Measurements from ENCODE around the gene FRK.

FRK gene

GRCh38 chr6:116018976-116019375, 41.7 kb downstream of the FRK start:
- no peak for TF ChIP-seq Cebpa-rat (IDR thresholded peaks at IDR 0.05)
- Histone ChIP-seq H3K9me3 (replicated peaks in 1 of 11) (peaks cover 0 to 8% (median 0%) of the 10 kb centered on the region in 11 experiments; a peak in 1 of 22 replicates), H3K36me3 (no peaks in the 10 kb centered on the region), H4K20me1 (no peaks in the 10 kb centered on the region), H3K4me2 (peak overlapping the region in 3 of 11 experiments; percentile 35 to 81 (median 51); a peak in 5 of 22 replicates), H3K27me3 (no peaks in the 10 kb centered on the region), H3K9ac (no peak overlapping the region), H3K27ac (peak overlapping the region in 2 of 11 experiments; percentile 2 to 8; a peak in 2 of 22 replicates), H3K4me1 (peaks cover 0 to 88% (median 0%) of the 10 kb centered on the region in 10 experiments; a peak in 8 of 20 replicates), H3K4me3 (no peak overlapping the region)

- Histone ChIP-seq H3K9ac (peak overlapping the region in 2 of 11 experiments; percentile 3 to 46; a peak in 1 of 22 replicates), H3K36me3 (no peaks in the 10 kb centered on the region), H3K4me1 (peaks cover 0 to 79% (median 0%) of the 10 kb centered on the region in 10 experiments; a peak in 8 of 20 replicates), H3K4me3 (peak overlapping the region in 1 of 10 experiments; percentile 1; a peak in 1 of 20 replicates), H4K20me1 (no peaks in the 10 kb centered on the region), H3K27me3 (no peaks in the 10 kb centered on the region), H3K27ac (peak overlapping the region in 2 of 11 experiments; percentile 27 to 32; a peak in 3 of 22 replicates), H3K4me2 (peak overlapping the region in 3 of 11 experiments; percentile 25 to 81 (median 51); a peak in 6 of 22 replicates), H3K9me3 (replicated peaks in 1 of 11) (peaks cover 0 to 8% (median 0%) of the 10 kb centered on the region in 11 experiments; a peak in 1 of 22 replicates)
- TF ChIP-seq Cebpa-rat (IDR thresholded peaks at IDR 0.05): no peak
Measured at GRCh38 chr6:116017546-116018295, 43.0 kb downstream of the FRK start.

GRCh38 chr6:116016846-116017545, 43.7 kb downstream of the FRK start:
- no peak for TF ChIP-seq Cebpa-rat (IDR thresholded peaks at IDR 0.05)
- Histone ChIP-seq H4K20me1 (no peaks in the 10 kb centered on the region), H3K4me3 (no peak overlapping the region), H3K4me1 (peaks cover 0 to 72% (median 0%) of the 10 kb centered on the region in 10 experiments; a peak in 7 of 20 replicates), H3K27ac (peak overlapping the region in 2 of 11 experiments; percentile 27 to 32; a peak in 3 of 22 replicates), H3K27me3 (no peaks in the 10 kb centered on the region), H3K9ac (peak overlapping the region in 2 of 11 experiments; percentile 3 to 46; a peak in 1 of 22 replicates), H3K9me3 (replicated peaks in 1 of 11) (peaks cover 0 to 8% (median 0%) of the 10 kb centered on the region in 11 experiments; a peak in 1 of 22 replicates), H3K4me2 (peak overlapping the region in 2 of 11 experiments; percentile 51 to 81; a peak in 5 of 22 replicates), H3K36me3 (no peaks in the 10 kb centered on the region)

GRCh38 chr6:116015983-116016382, 44.7 kb downstream of the FRK start:
- no peak overlapping the region for H3K27ac ChIP-seq
- no peaks in the 10 kb centered on the region for H3K36me3 ChIP-seq

GRCh38 chr6:116015561-116015960, 45.1 kb downstream of the FRK start:
- H3K4me3 ChIP-seq: no peak overlapping the region; a peak in 1 of 20 replicates
- H3K27me3 ChIP-seq: no peaks in the 10 kb centered on the region
- peaks cover 0 to 65% (median 0%) of the 10 kb centered on the region in 10 experiments; a peak in 7 of 20 replicates for H3K4me1 ChIP-seq
- peak overlapping the region in 2 of 11 experiments; percentile 51 to 81; a peak in 4 of 22 replicates for H3K4me2 ChIP-seq
- peaks cover 0 to 8% (median 0%) of the 10 kb centered on the region in 11 experiments; a peak in 1 of 22 replicates for H3K9me3 ChIP-seq (replicated peaks in 1 of 11)
- no peaks in the 10 kb centered on the region for H3K36me3 ChIP-seq
- no peak for TF ChIP-seq Cebpa-rat (IDR thresholded peaks at IDR 0.05)
- H4K20me1 ChIP-seq: no peaks in the 10 kb centered on the region
- H3K27ac ChIP-seq: no peak overlapping the region
- H3K9ac ChIP-seq: no peak overlapping the region

More at GRCh38 chr6:116015983-116016382, 44.7 kb downstream of the FRK start:
- peaks cover 0 to 69% (median 0%) of the 10 kb centered on the region in 10 experiments; a peak in 7 of 20 replicates for H3K4me1 ChIP-seq
- peaks cover 0 to 8% (median 0%) of the 10 kb centered on the region in 11 experiments; a peak in 1 of 22 replicates for H3K9me3 ChIP-seq (replicated peaks in 1 of 11)
- no peak overlapping the region for H3K9ac ChIP-seq
- H4K20me1 ChIP-seq: no peaks in the 10 kb centered on the region
- no peak for TF ChIP-seq Cebpa-rat (IDR thresholded peaks at IDR 0.05)
- H3K4me2 ChIP-seq: peak overlapping the region in 2 of 11 experiments; percentile 51 to 81; a peak in 4 of 22 replicates
- no peaks in the 10 kb centered on the region for H3K27me3 ChIP-seq
- no peak overlapping the region for H3K4me3 ChIP-seq

GRCh38 chr6:116012951-116013350, 47.7 kb downstream of the FRK start:
- Histone ChIP-seq H3K4me1 (peaks cover 0 to 53% (median 2%) of the 10 kb centered on the region in 10 experiments; a peak in 8 of 20 replicates), H3K4me3 (no peak overlapping the region), H3K9me3 (replicated peaks in 1 of 11) (peaks cover 0 to 8% (median 0%) of the 10 kb centered on the region in 11 experiments; a peak in 1 of 22 replicates), H3K36me3 (no peaks in the 10 kb centered on the region), H3K27ac (no peak overlapping the region), H3K4me2 (no peak overlapping the region), H3K9ac (no peak overlapping the region), H4K20me1 (no peaks in the 10 kb centered on the region), H3K27me3 (no peaks in the 10 kb centered on the region)
- TF ChIP-seq Cebpa-rat (IDR thresholded peaks at IDR 0.05): no peak

- Histone ChIP-seq H3K9ac (no peak overlapping the region), H3K4me2 (no peak overlapping the region), H3K27ac (no peak overlapping the region), H3K9me3 (replicated peaks in 1 of 11) (peaks cover 0 to 8% (median 0%) of the 10 kb centered on the region in 11 experiments; a peak in 1 of 22 replicates), H4K20me1 (no peaks in the 10 kb centered on the region), H3K27me3 (no peaks in the 10 kb centered on the region), H3K4me3 (no peak overlapping the region), H3K36me3 (no peaks in the 10 kb centered on the region), H3K4me1 (peaks cover 0 to 49% (median 2%) of the 10 kb centered on the region in 10 experiments; a peak in 8 of 20 replicates)
- TF ChIP-seq Cebpa-rat (IDR thresholded peaks at IDR 0.05): no peak
Measured at GRCh38 chr6:116012471-116012949, 48.2 kb downstream of the FRK start.

GRCh38 chr6:116011520-116011919, 49.2 kb downstream of the FRK start:
- Histone ChIP-seq H3K4me1 (peaks cover 0 to 39% (median 2%) of the 10 kb centered on the region in 10 experiments; a peak in 8 of 20 replicates), H3K4me3 (no peak overlapping the region), H3K9me3 (replicated peaks in 1 of 11) (peaks cover 0 to 8% (median 0%) of the 10 kb centered on the region in 11 experiments; a peak in 1 of 22 replicates), H3K27ac (no peak overlapping the region), H4K20me1 (no peaks in the 10 kb centered on the region), H3K27me3 (no peaks in the 10 kb centered on the region), H3K36me3 (no peaks in the 10 kb centered on the region), H3K9ac (no peak overlapping the region), H3K4me2 (peak overlapping the region in 1 of 11 experiments; percentile 23; a peak in 1 of 22 replicates)
- no peak for TF ChIP-seq Cebpa-rat (IDR thresholded peaks at IDR 0.05)
